WERI-Rb-1 (cell line): ENCODE data around the gene MMP21.

Experiments used
- DNase-seq: peaks from one replicate; pipeline ENCODE4 v3.0.0-alpha.2; 2020
- H3K27ac ChIP-seq: fragments of 250-450 bp; sonication (Bioruptor Pico); 2 replicates; pipeline ENCODE4 v1.5.1; 2020; ENCODE audit warnings: mild to moderate bottlenecking, moderate library complexity
- H3K27me3 ChIP-seq: fragments of 250-450 bp; sonication (Bioruptor Pico); 2 replicates; pipeline ENCODE4 v1.5.1; 2021; ENCODE audit warnings: mild to moderate bottlenecking, low read depth, moderate library complexity; ENCODE audit not compliant: insufficient read depth, severe bottlenecking
- H3K36me3 ChIP-seq: fragments of 250-450 bp; sonication (Bioruptor Pico); 2 replicates; pipeline ENCODE4 v1.5.1; 2020; ENCODE audit warnings: mild to moderate bottlenecking, moderate library complexity
- H3K4me3 ChIP-seq: 2 replicates; pipeline ENCODE4 v1.5.1; 2011; ENCODE audit warnings: low read depth, mild to moderate bottlenecking, control low read depth, low read length
- H3K9me3 ChIP-seq: fragments of 250-450 bp; sonication (Bioruptor Pico); 2 replicates; pipeline ENCODE4 v1.5.1; 2021; ENCODE audit warnings: mild to moderate bottlenecking, moderate library complexity; ENCODE audit not compliant: severe bottlenecking
- CTCF ChIP-seq: IDR thresholded peaks from 2 replicates; pipeline ENCODE4 v1.5.1; 2011; ENCODE audit warnings: low read depth, mild to moderate bottlenecking, control low read depth, inconsistent platforms, low read length

Gene MMP21

GRCh38 chr10:125769175-125769574 lies 6.4 kb downstream of the MMP21 start:
- H3K36me3 ChIP-seq: peaks cover 15% of the 10 kb centered on the region
- DNase-seq: no peak
- no peak overlapping the region for H3K4me3 ChIP-seq
- H3K9me3 ChIP-seq: no peaks in the 10 kb centered on the region
- no peaks in the 10 kb centered on the region for H3K27me3 ChIP-seq
- no peak overlapping the region for H3K27ac ChIP-seq
- TF ChIP-seq CTCF: no peak

- H3K27ac ChIP-seq: no peak overlapping the region
- peaks cover 23% of the 10 kb centered on the region for H3K36me3 ChIP-seq
- no peaks in the 10 kb centered on the region for H3K27me3 ChIP-seq
- H3K4me3 ChIP-seq: no peak overlapping the region
- no peak for DNase-seq
- no peak for TF ChIP-seq CTCF
- no peaks in the 10 kb centered on the region for H3K9me3 ChIP-seq
Measured at GRCh38 chr10:125768219-125768855, 7.3 kb downstream of the MMP21 start.

- no peak overlapping the region for H3K4me3 ChIP-seq
- H3K9me3 ChIP-seq: no peaks in the 10 kb centered on the region
- peaks cover 27% of the 10 kb centered on the region for H3K36me3 ChIP-seq
- H3K27me3 ChIP-seq: no peaks in the 10 kb centered on the region
- DNase-seq: no peak
- no peak for TF ChIP-seq CTCF
- H3K27ac ChIP-seq: no peak overlapping the region
Measured at GRCh38 chr10:125766511-125766910, 9.1 kb downstream of the MMP21 start.

GRCh38 chr10:125765835-125766234 lies 9.8 kb downstream of the MMP21 start:
- H3K4me3 ChIP-seq: no peak overlapping the region
- peaks cover 32% of the 10 kb centered on the region for H3K36me3 ChIP-seq
- TF ChIP-seq CTCF: no peak
- no peak for DNase-seq
- no peaks in the 10 kb centered on the region for H3K9me3 ChIP-seq
- H3K27ac ChIP-seq: no peak overlapping the region
- H3K27me3 ChIP-seq: no peaks in the 10 kb centered on the region

GRCh38 chr10:125762692-125763648 lies 12.7 kb downstream of the MMP21 start:
- Histone ChIP-seq H3K27me3 (no peaks in the 10 kb centered on the region), H3K9me3 (no peaks in the 10 kb centered on the region), H3K27ac (no peak overlapping the region), H3K36me3 (peaks cover 52% of the 10 kb centered on the region), H3K4me3 (no peak overlapping the region)
- no peak for DNase-seq
- TF ChIP-seq CTCF: no peak
